GM23248 (cell line): ENCODE measurements around the gene TTLL9.

Source experiments
- EZH2 ChIP-seq: fragments of 200-600 bp; sonication (generic); IDR thresholded peaks from 2 replicates; pipeline ENCODE4 v1.6.1; 2018; ENCODE audit warnings: antibody characterized with exemption, mild to moderate bottlenecking; ENCODE audit not compliant: insufficient read depth, poor library complexity, severe bottlenecking
- EZH2phosphoT487 ChIP-seq: fragments of 200-600 bp; sonication (generic); IDR thresholded peaks from 2 replicates; pipeline ENCODE4 v1.6.1; 2018; ENCODE audit warnings: antibody characterized with exemption, moderate library complexity, mild to moderate bottlenecking, low read depth; ENCODE audit not compliant: insufficient read depth

- no peak for TF ChIP-seq EZH2
- no peak for TF ChIP-seq EZH2phosphoT487
These were observed 39.8 kb downstream of the TTLL9 start for GRCh38 chr20:31910071-31910803.
